BJ (cell line): ENCODE measurements around the gene TBL1XR1. TPM values are rescaled to one million over a fixed set of nuclear protein-coding genes. Genes with fewer than 3 reads are reported as not detected.
"Not testable (repeated sequence)": the region's sequence is repeated elsewhere in the genome, so short reads cannot be mapped to it uniquely, and the experiment has no call there.

Experiments used
- CTCF ChIA-PET: fragments of 350-600 bp; formaldehyde crosslinking; extraction: SDS; loops from one replicate; lab custom pipeline; 2021; ENCODE audit warnings: antibody characterized with exemption, inconsistent platforms; lab: Yijun Ruan, JAX
- POLR2A ChIA-PET: fragments of 300-600 bp; sonication (Branson Sonifier 250); formaldehyde crosslinking; extraction: SDS; loops from one replicate; lab custom pipeline; 2021; ENCODE audit warnings: antibody characterized with exemption; lab: Charles Lee
- DNase-seq: peaks from one replicate; pipeline ENCODE4 v3.0.0-alpha.2; 2011; ENCODE audit warnings: low read depth
- H3K27me3 ChIP-seq: 2 replicates; pipeline ENCODE4 v1.6.0; 2011; ENCODE audit warnings: low read length; ENCODE audit not compliant: control insufficient read depth, insufficient read depth
- H3K36me3 ChIP-seq: 2 replicates; pipeline ENCODE4 v1.5.1; 2011; ENCODE audit warnings: low read length; ENCODE audit not compliant: control insufficient read depth, insufficient read depth
- H3K4me3 ChIP-seq: 2 replicates; pipeline ENCODE4 v1.5.1; 2011; ENCODE audit warnings: low read depth, mild to moderate bottlenecking, control low read depth, low read length
- polyA plus RNA-seq: library from polyadenylated mRNA; depleted of rRNA; stranded (reverse); fragments of >200 nt; gene quantifications from 2 replicates; pipeline ENCODE4 v1.2.3, GENCODE V29; 2011
- TF ChIP-seq, protein P1 (sequence below): IDR thresholded peaks from 2 replicates; pipeline ENCODE4 v1.5.1; 2011; ENCODE audit warnings: low read depth, mild to moderate bottlenecking, control low read depth, inconsistent platforms, low read length, moderate library complexity; ENCODE audit not compliant: insufficient read depth

The TBL1XR1 gene
- polyA plus RNA-seq, 1 experiment, result 95.4 TPM

DNA sequence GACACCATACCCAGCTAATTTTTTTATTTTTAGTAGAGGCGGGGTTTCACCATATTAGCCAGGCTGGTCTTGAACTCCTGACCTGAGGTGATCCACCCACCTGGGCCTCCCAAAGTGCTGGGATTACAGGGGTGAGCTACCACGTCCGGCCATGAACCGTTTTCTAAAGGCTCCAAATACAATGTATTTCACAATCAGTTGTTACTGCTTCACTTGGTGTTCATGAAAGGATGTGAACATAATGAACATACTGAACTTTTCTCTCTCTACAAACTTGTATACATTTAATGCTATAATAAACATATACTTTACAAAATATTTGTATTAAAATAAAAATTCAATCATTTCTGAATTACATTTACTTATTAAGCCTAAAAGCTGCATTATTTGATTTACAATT, 28.9 kb downstream of the TBL1XR1 start:
- no peak overlapping the region for H3K4me3 ChIP-seq
- POLR2A ChIA-PET, result no interaction called here

DNA sequence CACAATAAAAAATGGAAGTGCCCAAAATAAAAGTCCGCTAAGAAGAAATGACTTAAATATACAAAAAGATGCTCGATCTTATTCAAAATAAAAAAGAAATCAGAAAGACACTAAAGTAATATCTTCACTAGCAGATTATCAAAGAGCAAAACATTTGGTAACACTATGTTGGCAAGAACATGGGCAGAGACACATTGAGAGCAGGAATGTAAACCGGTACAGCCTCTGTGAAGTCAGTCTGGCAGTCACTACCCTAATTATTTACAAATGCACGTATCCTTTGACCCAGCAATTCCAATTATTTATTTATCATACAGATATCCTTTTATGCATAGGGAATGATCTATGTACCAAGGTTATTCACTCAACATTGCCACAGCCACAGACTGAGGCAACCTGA, 34.5 kb downstream of the TBL1XR1 start:
- TF ChIP-seq, protein P1, sequence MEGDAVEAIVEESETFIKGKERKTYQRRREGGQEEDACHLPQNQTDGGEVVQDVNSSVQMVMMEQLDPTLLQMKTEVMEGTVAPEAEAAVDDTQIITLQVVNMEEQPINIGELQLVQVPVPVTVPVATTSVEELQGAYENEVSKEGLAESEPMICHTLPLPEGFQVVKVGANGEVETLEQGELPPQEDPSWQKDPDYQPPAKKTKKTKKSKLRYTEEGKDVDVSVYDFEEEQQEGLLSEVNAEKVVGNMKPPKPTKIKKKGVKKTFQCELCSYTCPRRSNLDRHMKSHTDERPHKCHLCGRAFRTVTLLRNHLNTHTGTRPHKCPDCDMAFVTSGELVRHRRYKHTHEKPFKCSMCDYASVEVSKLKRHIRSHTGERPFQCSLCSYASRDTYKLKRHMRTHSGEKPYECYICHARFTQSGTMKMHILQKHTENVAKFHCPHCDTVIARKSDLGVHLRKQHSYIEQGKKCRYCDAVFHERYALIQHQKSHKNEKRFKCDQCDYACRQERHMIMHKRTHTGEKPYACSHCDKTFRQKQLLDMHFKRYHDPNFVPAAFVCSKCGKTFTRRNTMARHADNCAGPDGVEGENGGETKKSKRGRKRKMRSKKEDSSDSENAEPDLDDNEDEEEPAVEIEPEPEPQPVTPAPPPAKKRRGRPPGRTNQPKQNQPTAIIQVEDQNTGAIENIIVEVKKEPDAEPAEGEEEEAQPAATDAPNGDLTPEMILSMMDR, result no peak
- no peak for DNase-seq
- Histone ChIP-seq H3K36me3 (no peaks in the 10 kb centered on the region), H3K4me3 (no peak overlapping the region), H3K27me3 (no peaks in the 10 kb centered on the region)
- ChIA-PET POLR2A (no interaction called here), CTCF (no interaction called here)

More for the DNA sequence above, 28.9 kb downstream of the TBL1XR1 start:
- CTCF ChIA-PET, result interaction anchor here (1.4 kb wide), 1 partner anchor 24 kb away, joined by 3 read pairs; no protein-coding TSS in a partner anchor
- TF ChIP-seq, protein P1, result no peak
- DNase-seq, result no peak
- Histone ChIP-seq H3K36me3 (no peaks in the 10 kb centered on the region), H3K27me3 (no peaks in the 10 kb centered on the region)

DNA sequence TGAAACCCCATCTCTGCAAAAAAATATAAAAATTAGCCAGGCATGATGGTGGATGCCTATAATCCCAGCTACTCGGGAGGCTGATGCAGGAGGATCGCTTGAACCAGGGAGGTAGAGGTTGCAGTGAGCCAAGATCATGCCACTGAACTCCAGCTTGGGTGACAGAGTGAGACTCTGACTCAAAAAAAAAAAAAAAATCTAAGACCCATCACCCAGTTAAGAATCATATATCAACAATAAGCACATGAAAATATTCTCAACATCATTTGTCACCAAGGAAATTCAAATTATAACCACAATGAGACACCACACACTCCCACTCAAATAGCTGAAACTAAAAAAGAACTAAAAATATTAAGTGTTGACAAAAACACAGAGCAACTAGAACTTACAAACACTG, 35.7 kb downstream of the TBL1XR1 start:
- H3K4me3 ChIP-seq, DNase-seq, CTCF ChIA-PET, POLR2A ChIA-PET, H3K27me3 ChIP-seq, H3K36me3 ChIP-seq: not testable (repeated sequence)

DNA sequence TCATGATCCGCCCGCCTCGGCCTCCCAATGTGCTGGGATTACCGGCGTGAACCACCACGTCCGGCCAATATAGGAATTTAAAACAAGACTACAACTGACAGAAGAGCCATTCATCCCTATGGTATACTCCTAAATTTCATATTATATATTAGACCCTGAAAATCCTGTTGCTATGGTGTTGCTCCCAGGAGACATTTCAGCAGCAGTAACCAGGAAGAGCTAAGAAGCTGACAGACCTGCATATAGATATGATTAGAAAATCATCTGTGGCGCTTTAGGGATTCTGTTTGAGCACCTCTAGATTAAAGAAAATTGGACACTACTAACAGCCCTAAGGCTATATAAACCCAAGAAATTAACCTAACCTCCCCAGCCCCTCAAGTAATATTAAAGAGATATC, 38.8 kb downstream of the TBL1XR1 start:
- Histone ChIP-seq H3K27me3 (no peaks in the 10 kb centered on the region), H3K4me3 (no peak overlapping the region), H3K36me3 (no peaks in the 10 kb centered on the region; the same call in 1 of the 2 replicates)
- CTCF ChIA-PET, result no interaction called here
- no peak for DNase-seq
- POLR2A ChIA-PET, result no interaction called here
- TF ChIP-seq, protein P1, result no peak

DNA sequence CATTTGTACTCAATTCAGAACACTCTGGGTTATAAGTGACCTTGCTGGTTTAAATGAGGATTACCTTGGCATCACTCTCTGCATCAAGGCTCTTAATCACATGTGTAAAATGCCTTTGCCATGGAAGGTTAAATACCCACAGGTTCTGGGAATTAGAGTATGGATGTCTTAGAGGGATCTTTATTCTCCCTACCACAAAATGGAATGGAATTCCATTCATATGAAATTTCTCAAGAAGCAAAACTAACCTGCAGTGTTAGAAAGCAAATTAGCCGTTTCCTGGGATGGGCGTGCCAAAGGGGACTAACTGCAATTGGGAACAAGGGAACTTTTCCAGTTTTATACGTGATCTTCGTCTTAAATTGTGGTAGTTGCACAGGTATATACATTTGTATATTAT, 39.8 kb downstream of the TBL1XR1 start:
- POLR2A ChIA-PET, result no interaction called here
- H3K27me3 ChIP-seq, result no peaks in the 10 kb centered on the region
- CTCF ChIA-PET, result no interaction called here

DNA sequence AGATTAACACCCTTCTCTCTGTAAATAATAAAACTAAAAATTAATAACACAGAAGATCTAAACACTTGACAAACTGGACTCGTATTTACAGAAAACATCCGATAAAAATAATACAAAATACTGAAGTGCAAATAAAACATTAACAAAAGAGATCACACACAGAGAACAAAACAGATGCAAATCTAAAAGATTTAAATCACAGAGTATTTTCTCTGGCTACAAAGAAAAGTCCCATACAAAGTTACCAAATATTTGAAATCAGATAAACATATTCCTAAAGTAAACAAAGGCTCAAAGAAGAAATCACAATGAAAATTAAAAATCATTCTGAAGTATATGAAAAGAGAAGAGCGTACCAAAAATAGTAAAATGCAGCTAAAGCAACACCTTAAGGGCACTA, 42.5 kb downstream of the TBL1XR1 start:
- DNase-seq, result no peak
- POLR2A ChIA-PET, result no interaction called here
- CTCF ChIA-PET, result no interaction called here
- Histone ChIP-seq H3K27me3 (no peaks in the 10 kb centered on the region), H3K36me3 (no peaks in the 10 kb centered on the region; the same call in 1 of the 2 replicates), H3K4me3 (no peak overlapping the region)
- TF ChIP-seq, protein P1, result no peak

More for the DNA sequence above, 39.8 kb downstream of the TBL1XR1 start:
- TF ChIP-seq, protein P1, result no peak
- DNase-seq, result no peak
- Histone ChIP-seq H3K36me3 (no peaks in the 10 kb centered on the region; the same call in 1 of the 2 replicates), H3K4me3 (no peak overlapping the region)
